ENCODE measurements around the gene RHEX. TPM values are rescaled to one million over a fixed set of nuclear protein-coding genes. Genes with fewer than 3 reads are reported as not detected.
"Not testable (repeated sequence)": the region's sequence is repeated elsewhere in the genome, so short reads cannot be mapped to it uniquely, and the experiment has no call there.

The RHEX gene
- total and polyA plus RNA-seq, 2 of the 13 experiments (the other 11 are each of a cell fraction or from before 2014, with no cell fraction given), result 1.4 to 2.7 TPM

- TF ChIP-seq MAZ (IDR thresholded peaks at IDR 0.05; ENCODE audit: borderline replicate concordance, low read depth, low read length) (0 out of 2 replicates have a peak, but pooled peaks have one; percentile 27), ZNF766 (CRISPR knock-in tag; IDR thresholded peaks at IDR 0.05; ENCODE audit: borderline replicate concordance) (peak; percentile 80), SAP130 (CRISPR knock-in tag; IDR thresholded peaks at IDR 0.05; ENCODE audit: low read depth) (peak; percentile 86), ZSCAN12 (CRISPR knock-in tag; IDR thresholded peaks at IDR 0.05) (peak; percentile 73; the same call in 1 of the 2 replicates), PHF8 (CRISPR knock-in tag; IDR thresholded peaks at IDR 0.05) (peak; percentile 39), TGIF2 (CRISPR knock-in tag; IDR thresholded peaks at IDR 0.05) (peak; percentile 71), ZBTB43 (CRISPR knock-in tag; conservative IDR thresholded peaks at IDR 0.05) (peak; percentile 57; the same call in 1 of the 2 replicates), NR2F6 (IDR thresholded peaks at IDR 0.05) (peak; percentile 71), NR2F6 (CRISPR knock-in tag; IDR thresholded peaks at IDR 0.05) (peak; percentile 81)
- not testable (repeated sequence) for TF ChIP-seq MAZ (CRISPR knock-in tag; IDR thresholded peaks at IDR 0.05; ENCODE audit: low read depth)
- TF ChIP-seq, protein P1, sequence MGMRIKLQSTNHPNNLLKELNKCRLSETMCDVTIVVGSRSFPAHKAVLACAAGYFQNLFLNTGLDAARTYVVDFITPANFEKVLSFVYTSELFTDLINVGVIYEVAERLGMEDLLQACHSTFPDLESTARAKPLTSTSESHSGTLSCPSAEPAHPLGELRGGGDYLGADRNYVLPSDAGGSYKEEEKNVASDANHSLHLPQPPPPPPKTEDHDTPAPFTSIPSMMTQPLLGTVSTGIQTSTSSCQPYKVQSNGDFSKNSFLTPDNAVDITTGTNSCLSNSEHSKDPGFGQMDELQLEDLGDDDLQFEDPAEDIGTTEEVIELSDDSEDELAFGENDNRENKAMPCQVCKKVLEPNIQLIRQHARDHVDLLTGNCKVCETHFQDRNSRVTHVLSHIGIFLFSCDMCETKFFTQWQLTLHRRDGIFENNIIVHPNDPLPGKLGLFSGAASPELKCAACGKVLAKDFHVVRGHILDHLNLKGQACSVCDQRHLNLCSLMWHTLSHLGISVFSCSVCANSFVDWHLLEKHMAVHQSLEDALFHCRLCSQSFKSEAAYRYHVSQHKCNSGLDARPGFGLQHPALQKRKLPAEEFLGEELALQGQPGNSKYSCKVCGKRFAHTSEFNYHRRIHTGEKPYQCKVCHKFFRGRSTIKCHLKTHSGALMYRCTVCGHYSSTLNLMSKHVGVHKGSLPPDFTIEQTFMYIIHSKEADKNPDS (CRISPR knock-in tag; IDR thresholded peaks at IDR 0.05), result peak; percentile 94
Observed at GRCh38 chr1:206055639-206056323, 2.8 kb downstream of the RHEX start (continued).

Measured in HepG2 (cell line).